RPMI8226 (cell line): ENCODE data around the gene ANKRD13C.

ENCODE experiments used
- DNase-seq: peaks from one replicate; pipeline ENCODE4 v3.0.0-alpha.2; 2015

Gene ANKRD13C

DNA sequence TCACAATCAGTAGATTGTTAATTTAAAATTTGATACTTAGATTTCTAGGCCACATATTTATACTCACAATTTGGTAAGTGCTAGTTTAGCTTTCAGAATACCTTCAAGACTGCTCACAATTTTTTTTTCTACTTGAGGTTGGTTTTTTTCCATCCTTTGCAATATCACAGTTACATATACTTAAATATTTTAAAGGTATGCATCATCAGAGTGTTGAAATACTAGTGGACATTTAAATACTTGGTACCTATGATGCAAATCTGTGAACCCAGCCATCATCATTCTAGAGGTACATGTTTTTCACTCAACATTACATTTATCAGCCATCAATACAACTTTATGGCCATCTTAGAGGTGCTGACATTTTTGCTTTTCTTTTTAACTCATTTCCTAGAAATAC, 143.0 kb downstream of the ANKRD13C start:
- no peak for DNase-seq

DNA sequence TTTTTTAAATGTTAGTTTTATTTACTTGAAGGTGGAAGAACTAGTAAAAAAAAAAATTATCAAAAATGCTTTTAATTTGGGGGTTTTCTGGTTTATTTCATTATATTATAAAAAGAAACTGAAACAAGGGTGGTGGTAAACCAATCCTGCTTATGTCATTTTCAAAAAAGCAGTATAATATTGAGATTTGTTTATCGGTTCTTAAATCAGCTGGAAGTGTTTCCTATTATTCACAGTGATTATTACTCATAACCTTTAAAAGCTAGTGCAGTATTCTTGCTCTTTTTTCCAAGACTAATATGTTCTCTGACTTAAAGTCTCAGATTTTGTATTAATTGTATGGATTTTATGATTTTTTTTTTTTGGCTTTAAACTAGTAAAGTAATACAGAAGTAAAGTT, 143.7 kb downstream of the ANKRD13C start:
- DNase-seq: no peak
